Nephron progenitor cell (in vitro differentiated cells): ENCODE measurements around the gene PARD3.

Experiments
- DNase-seq: peaks from one replicate; pipeline ENCODE4 v3.0.0; 2021
- H3K27ac Mint-ChIP-seq: 2 replicates; pipeline ENCODE4 v1.8.0; 2021; ENCODE audit warnings: mild to moderate bottlenecking, moderate library complexity, mixed read lengths
- H3K27me3 Mint-ChIP-seq: 2 replicates; pipeline ENCODE4 v1.8.0; 2021; ENCODE audit warnings: mild to moderate bottlenecking, low read depth, mixed read lengths; ENCODE audit not compliant: poor library complexity
- H3K36me3 Mint-ChIP-seq: 2 replicates; pipeline ENCODE4 v1.8.0; 2021; ENCODE audit warnings: low read depth, mixed read lengths
- H3K4me1 Mint-ChIP-seq: 2 replicates; pipeline ENCODE4 v1.8.0; 2021; ENCODE audit warnings: mixed read lengths
- H3K4me3 Mint-ChIP-seq: 2 replicates; pipeline ENCODE4 v1.8.0; 2021; ENCODE audit warnings: mild to moderate bottlenecking, moderate library complexity, mixed read lengths
- H3K9me3 Mint-ChIP-seq: 2 replicates; pipeline ENCODE4 v1.8.0; 2021; ENCODE audit warnings: mild to moderate bottlenecking, moderate library complexity, mixed read lengths
- CTCF ChIP-seq: fragments of 200-600 bp; sonication (generic); IDR thresholded peaks from 2 replicates; pipeline ENCODE4 v1.5.0; 2021; ENCODE audit warnings: antibody characterized with exemption

PARD3 gene

GRCh38 chr10:34244756-34245484, 570.2 kb downstream of the PARD3 start:
- peaks cover 28% of the 10 kb centered on the region for H3K36me3 Mint-ChIP-seq
- DNase-seq = no peak
- TF ChIP-seq CTCF = no peak
- H3K4me1 Mint-ChIP-seq = peaks cover 17% of the 10 kb centered on the region
- H3K4me3 Mint-ChIP-seq = no peak overlapping the region
- peaks cover 28% of the 10 kb centered on the region for H3K9me3 Mint-ChIP-seq
- H3K27me3 Mint-ChIP-seq = no peaks in the 10 kb centered on the region
- peak overlapping the region; percentile 1 for H3K27ac Mint-ChIP-seq

DNA sequence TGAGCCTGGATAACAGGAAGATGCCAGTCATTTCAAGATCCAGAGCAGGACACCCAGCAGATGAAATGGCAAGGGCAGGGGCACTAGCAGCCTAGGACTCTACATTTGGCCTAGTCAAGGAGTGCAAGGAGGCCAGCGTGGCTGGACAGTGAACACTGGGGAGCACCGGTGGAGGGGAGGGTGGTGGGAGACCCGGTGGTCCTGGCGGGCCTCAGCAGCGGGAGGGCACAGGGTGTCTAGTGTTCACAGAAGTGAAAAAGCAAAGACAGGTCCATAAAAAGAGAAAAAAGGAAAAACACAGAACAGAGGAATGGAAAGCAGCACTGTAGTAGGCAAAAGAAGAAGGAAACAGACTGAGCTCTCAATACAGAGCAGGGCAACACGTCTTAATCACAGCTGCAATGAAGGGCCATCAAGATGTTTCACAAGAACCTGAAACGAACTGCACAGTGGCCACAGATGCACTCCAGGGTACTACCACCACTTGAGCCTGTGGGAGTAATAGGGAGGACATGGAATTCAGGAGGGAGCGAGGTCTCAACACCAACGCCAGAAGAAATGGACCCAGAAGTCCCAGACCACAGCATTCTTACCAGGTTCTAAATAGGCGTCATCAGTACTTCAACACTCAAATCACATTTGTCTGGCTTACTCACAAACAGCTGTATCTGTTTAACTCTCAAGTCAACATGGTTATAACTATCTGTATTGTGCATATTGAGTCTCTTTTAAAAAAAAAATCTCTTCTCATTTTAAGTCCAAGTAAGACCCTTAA, 573.7 kb downstream of the PARD3 start:
- H3K27ac Mint-ChIP-seq = peak overlapping the region; percentile 81
- no peak for TF ChIP-seq CTCF
- peaks cover 28% of the 10 kb centered on the region for H3K9me3 Mint-ChIP-seq
- peaks cover 28% of the 10 kb centered on the region for H3K36me3 Mint-ChIP-seq
- H3K4me1 Mint-ChIP-seq = peaks cover 48% of the 10 kb centered on the region
- no peak for DNase-seq
- H3K4me3 Mint-ChIP-seq = no peak overlapping the region
- H3K27me3 Mint-ChIP-seq = no peaks in the 10 kb centered on the region

- TF ChIP-seq CTCF = no peak
- Mint-ChIP-seq H3K27me3 (no peaks in the 10 kb centered on the region), H3K9me3 (peaks cover 28% of the 10 kb centered on the region), H3K4me1 (peaks cover 55% of the 10 kb centered on the region), H3K4me3 (no peak overlapping the region), H3K36me3 (peaks cover 28% of the 10 kb centered on the region), H3K27ac (no peak overlapping the region)
- DNase-seq = no peak
These were observed 575.1 kb downstream of the PARD3 start for GRCh38 chr10:34240039-34240438.

- Mint-ChIP-seq H3K36me3 (peaks cover 22% of the 10 kb centered on the region), H3K27me3 (no peaks in the 10 kb centered on the region), H3K27ac (peak overlapping the region; percentile 20), H3K9me3 (peaks cover 24% of the 10 kb centered on the region), H3K4me3 (no peak overlapping the region), H3K4me1 (peaks cover 55% of the 10 kb centered on the region)
- no peak for DNase-seq
- TF ChIP-seq CTCF = no peak
These were observed 577.1 kb downstream of the PARD3 start for GRCh38 chr10:34237898-34238455.

- no peaks in the 10 kb centered on the region for H3K27me3 Mint-ChIP-seq
- peaks cover 16% of the 10 kb centered on the region for H3K9me3 Mint-ChIP-seq
- no peak for DNase-seq
- H3K4me3 Mint-ChIP-seq = no peak overlapping the region
- H3K27ac Mint-ChIP-seq = no peak overlapping the region
- peaks cover 55% of the 10 kb centered on the region for H3K4me1 Mint-ChIP-seq
- H3K36me3 Mint-ChIP-seq = peaks cover 13% of the 10 kb centered on the region
- no peak for TF ChIP-seq CTCF
These were observed 578.2 kb downstream of the PARD3 start for GRCh38 chr10:34236931-34237330.
